ENCODE measurements around the gene CDH22.

CDH22 gene

GRCh38 chr20:46350201-46350985 is 42.1 kb upstream of the CDH22 start:
- no peak overlapping the region for H3K9ac ChIP-seq (ENCODE audit: low read length)
- H3K27me3 ChIP-seq (ENCODE audit: control insufficient read depth, insufficient read depth, low read length) = no peaks in the 10 kb centered on the region
- H3K4me3 ChIP-seq (ENCODE audit: low read length) = no peak overlapping the region
- H3K27ac ChIP-seq (ENCODE audit: low read depth, low read length) = no peak overlapping the region
- peaks cover 6% of the 10 kb centered on the region for H3K36me3 ChIP-seq (ENCODE audit: control insufficient read depth, insufficient read depth, low read length)
- H3K4me1 ChIP-seq (ENCODE audit: control insufficient read depth, insufficient read depth, low read length) = no peaks in the 10 kb centered on the region

- no peaks in the 10 kb centered on the region for H3K4me1 ChIP-seq (ENCODE audit: control insufficient read depth, insufficient read depth, low read length)
- H3K27ac ChIP-seq (ENCODE audit: low read depth, low read length) = no peak overlapping the region
- no peaks in the 10 kb centered on the region for H3K27me3 ChIP-seq (ENCODE audit: control insufficient read depth, insufficient read depth, low read length)
- H3K36me3 ChIP-seq (ENCODE audit: control insufficient read depth, insufficient read depth, low read length) = peaks cover 6% of the 10 kb centered on the region
- no peak overlapping the region for H3K9ac ChIP-seq (ENCODE audit: low read length)
- H3K4me3 ChIP-seq (ENCODE audit: low read length) = no peak overlapping the region
These were observed 41.4 kb upstream of the CDH22 start for GRCh38 chr20:46349742-46350056.

GRCh38 chr20:46349035-46349741 is 40.9 kb upstream of the CDH22 start:
- Histone ChIP-seq H3K36me3 (ENCODE audit: control insufficient read depth, insufficient read depth, low read length) (peaks cover 6% of the 10 kb centered on the region), H3K4me3 (ENCODE audit: low read length) (no peak overlapping the region), H3K27ac (ENCODE audit: low read depth, low read length) (no peak overlapping the region), H3K27me3 (ENCODE audit: control insufficient read depth, insufficient read depth, low read length) (peaks cover 2% of the 10 kb centered on the region), H3K9ac (ENCODE audit: low read length) (no peak overlapping the region), H3K4me1 (ENCODE audit: control insufficient read depth, insufficient read depth, low read length) (no peaks in the 10 kb centered on the region)

GRCh38 chr20:46347841-46348803 is 39.8 kb upstream of the CDH22 start:
- peaks cover 2% of the 10 kb centered on the region for H3K27me3 ChIP-seq (ENCODE audit: control insufficient read depth, insufficient read depth, low read length)
- H3K4me1 ChIP-seq (ENCODE audit: control insufficient read depth, insufficient read depth, low read length) = no peaks in the 10 kb centered on the region
- H3K36me3 ChIP-seq (ENCODE audit: control insufficient read depth, insufficient read depth, low read length) = peaks cover 6% of the 10 kb centered on the region
- no peak overlapping the region for H3K9ac ChIP-seq (ENCODE audit: low read length)
- no peak overlapping the region for H3K4me3 ChIP-seq (ENCODE audit: low read length)
- no peak overlapping the region for H3K27ac ChIP-seq (ENCODE audit: low read depth, low read length)

GRCh38 chr20:46346770-46347169 is 38.5 kb upstream of the CDH22 start:
- Histone ChIP-seq H3K27ac (ENCODE audit: low read depth, low read length) (no peak overlapping the region), H3K36me3 (ENCODE audit: control insufficient read depth, insufficient read depth, low read length) (peaks cover 3% of the 10 kb centered on the region), H3K4me3 (ENCODE audit: low read length) (no peak overlapping the region), H3K27me3 (ENCODE audit: control insufficient read depth, insufficient read depth, low read length) (peaks cover 10% of the 10 kb centered on the region), H3K9ac (ENCODE audit: low read length) (no peak overlapping the region), H3K4me1 (ENCODE audit: control insufficient read depth, insufficient read depth, low read length) (no peaks in the 10 kb centered on the region)

- H3K27ac ChIP-seq (ENCODE audit: low read depth, low read length) = no peak overlapping the region
- H3K4me3 ChIP-seq (ENCODE audit: low read length) = no peak overlapping the region
- no peaks in the 10 kb centered on the region for H3K36me3 ChIP-seq (ENCODE audit: control insufficient read depth, insufficient read depth, low read length)
- H3K9ac ChIP-seq (ENCODE audit: low read length) = no peak overlapping the region
- H3K4me1 ChIP-seq (ENCODE audit: control insufficient read depth, insufficient read depth, low read length) = no peaks in the 10 kb centered on the region
- H3K27me3 ChIP-seq (ENCODE audit: control insufficient read depth, insufficient read depth, low read length) = peaks cover 16% of the 10 kb centered on the region
These were observed 36.3 kb upstream of the CDH22 start for GRCh38 chr20:46344488-46345162.

GRCh38 chr20:46343975-46344357 is 35.7 kb upstream of the CDH22 start:
- Histone ChIP-seq H3K27me3 (ENCODE audit: control insufficient read depth, insufficient read depth, low read length) (peaks cover 16% of the 10 kb centered on the region), H3K4me1 (ENCODE audit: control insufficient read depth, insufficient read depth, low read length) (no peaks in the 10 kb centered on the region), H3K9ac (ENCODE audit: low read length) (no peak overlapping the region), H3K27ac (ENCODE audit: low read depth, low read length) (no peak overlapping the region), H3K4me3 (ENCODE audit: low read length) (no peak overlapping the region), H3K36me3 (ENCODE audit: control insufficient read depth, insufficient read depth, low read length) (no peaks in the 10 kb centered on the region)

GRCh38 chr20:46343348-46343974 is 35.2 kb upstream of the CDH22 start:
- peaks cover 16% of the 10 kb centered on the region for H3K27me3 ChIP-seq (ENCODE audit: control insufficient read depth, insufficient read depth, low read length)
- no peak overlapping the region for H3K4me3 ChIP-seq (ENCODE audit: low read length)
- no peak overlapping the region for H3K27ac ChIP-seq (ENCODE audit: low read depth, low read length)
- no peak overlapping the region for H3K9ac ChIP-seq (ENCODE audit: low read length)
- H3K4me1 ChIP-seq (ENCODE audit: control insufficient read depth, insufficient read depth, low read length) = no peaks in the 10 kb centered on the region
- no peaks in the 10 kb centered on the region for H3K36me3 ChIP-seq (ENCODE audit: control insufficient read depth, insufficient read depth, low read length)

GRCh38 chr20:46342451-46343347 is 34.4 kb upstream of the CDH22 start:
- no peak overlapping the region for H3K27ac ChIP-seq (ENCODE audit: low read depth, low read length)
- no peak overlapping the region for H3K9ac ChIP-seq (ENCODE audit: low read length)
- H3K4me3 ChIP-seq (ENCODE audit: low read length) = no peak overlapping the region
- H3K4me1 ChIP-seq (ENCODE audit: control insufficient read depth, insufficient read depth, low read length) = no peaks in the 10 kb centered on the region
- peaks cover 17% of the 10 kb centered on the region for H3K27me3 ChIP-seq (ENCODE audit: control insufficient read depth, insufficient read depth, low read length)
- no peaks in the 10 kb centered on the region for H3K36me3 ChIP-seq (ENCODE audit: control insufficient read depth, insufficient read depth, low read length)

GRCh38 chr20:46342010-46342378 is 33.7 kb upstream of the CDH22 start:
- Histone ChIP-seq H3K4me1 (ENCODE audit: control insufficient read depth, insufficient read depth, low read length) (no peaks in the 10 kb centered on the region), H3K9ac (ENCODE audit: low read length) (no peak overlapping the region), H3K27me3 (ENCODE audit: control insufficient read depth, insufficient read depth, low read length) (peaks cover 18% of the 10 kb centered on the region), H3K36me3 (ENCODE audit: control insufficient read depth, insufficient read depth, low read length) (no peaks in the 10 kb centered on the region), H3K27ac (ENCODE audit: low read depth, low read length) (no peak overlapping the region), H3K4me3 (ENCODE audit: low read length) (no peak overlapping the region)

Data from rectal smooth muscle tissue (tissue), 1 donor.